ENCODE results near the gene TMEM141. TPM values are rescaled to one million over a fixed set of nuclear protein-coding genes. Genes with fewer than 3 reads are reported as not detected.
"Not testable (repeated sequence)": the region's sequence is repeated elsewhere in the genome, so short reads cannot be mapped to it uniquely, and the experiment has no call there.

The TMEM141 gene
- total and polyA plus RNA-seq, 2 of the 8 experiments (the other 6 are each of a cell fraction or from before 2014, with no cell fraction given), result 51.1 to 137 TPM

DNA sequence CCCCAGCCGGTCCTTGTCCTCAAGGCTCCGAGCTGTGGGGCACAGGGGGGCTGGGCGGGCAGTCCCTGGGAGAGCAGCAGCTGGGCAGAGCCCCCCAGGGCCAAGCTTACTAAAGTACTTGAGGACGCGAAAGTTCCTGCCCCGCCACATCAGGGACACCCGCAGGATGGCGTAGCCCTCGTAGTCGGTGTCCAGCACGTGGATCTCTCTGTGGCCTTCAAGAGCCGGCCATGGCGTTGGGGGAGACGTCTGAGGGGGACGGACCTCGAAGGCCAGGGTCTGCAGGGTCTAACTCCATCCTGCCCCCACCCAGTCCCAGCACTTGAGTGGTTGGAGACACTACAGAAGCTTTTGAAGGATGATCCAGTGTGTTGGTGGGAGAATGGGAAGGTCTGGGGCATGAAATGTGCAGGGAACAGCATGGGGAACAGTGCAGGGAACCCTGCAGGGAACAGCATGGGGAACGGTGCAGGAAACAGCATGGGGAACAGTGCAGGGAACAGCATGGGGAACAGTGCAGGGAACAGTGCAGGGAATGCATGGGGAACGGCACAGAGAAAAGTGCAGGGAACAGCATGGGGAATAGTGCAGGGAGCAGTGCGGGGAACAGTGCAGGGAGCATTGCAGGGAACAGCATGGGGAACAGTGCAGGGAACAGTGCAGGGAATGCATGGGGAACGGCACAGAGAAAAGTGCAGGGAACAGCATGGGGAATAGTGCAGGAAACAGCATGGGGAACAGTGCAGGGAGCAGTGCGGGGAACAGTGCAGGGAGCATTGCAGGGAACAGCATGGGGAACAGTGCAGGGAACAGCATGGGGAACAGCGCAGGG is 35.6 kb upstream of the TMEM141 start:
- not testable (repeated sequence) for H4K91ac ChIP-seq (replicated peaks; ENCODE audit: insufficient read length, low read length); H2BK15ac ChIP-seq (ENCODE audit: low read length); H2BK12ac ChIP-seq (ENCODE audit: low read depth, low read length); H3K79me1 ChIP-seq (ENCODE audit: low read depth, low read length); H4K20me1 ChIP-seq (replicated peaks in 1 of 2; ENCODE audit: control insufficient read depth in 1 of 2, insufficient read depth in 2 of 2, low read length in 2 of 2); H3K9ac ChIP-seq (replicated peaks in 1 of 4; ENCODE audit: extremely low read depth in 1 of 4, low read depth in 3 of 4, low read length in 3 of 4); H3K56ac ChIP-seq (replicated peaks; ENCODE audit: insufficient read length, low read depth, low read length); H3K4me1 ChIP-seq (replicated peaks in 1 of 4; ENCODE audit: control insufficient read depth in 3 of 4, insufficient read depth in 4 of 4, low read length in 3 of 4); H3K79me2 ChIP-seq (ENCODE audit: control insufficient read depth in 1 of 2, insufficient read depth in 2 of 2, low read length in 2 of 2); H3K4ac ChIP-seq (replicated peaks; ENCODE audit: insufficient read length, low read depth, low read length); H2BK120ac ChIP-seq (replicated peaks; ENCODE audit: low read depth, low read length); H3K4me2 ChIP-seq (ENCODE audit: insufficient read depth in 1 of 2, low read depth in 2 of 2, low read length in 2 of 2); H3K18ac ChIP-seq (ENCODE audit: extremely low read depth, low read length); H2BK20ac ChIP-seq (ENCODE audit: low read length); H2AK5ac ChIP-seq (ENCODE audit: low read depth, low read length); H3K23ac ChIP-seq (ENCODE audit: insufficient read length); FAIRE-seq; H3K23me2 ChIP-seq (ENCODE audit: low read depth, low read length); H3K36me3 ChIP-seq (ENCODE audit: control insufficient read depth in 2 of 4, insufficient read depth in 4 of 4, low read length in 3 of 4); H3K27me3 ChIP-seq (replicated peaks in 1 of 4; ENCODE audit: control insufficient read depth in 3 of 4, extremely low read depth in 1 of 4, insufficient read depth in 3 of 4, low read length in 3 of 4); H2BK5ac ChIP-seq (ENCODE audit: low read depth, low read length); H2AFZ ChIP-seq (ENCODE audit: low read length); H3K4me3 ChIP-seq (ENCODE audit: extremely low read depth in 1 of 4, insufficient read depth in 2 of 4, low read depth in 3 of 4, low read length in 4 of 4); H3K14ac ChIP-seq (ENCODE audit: insufficient read length); H3K27ac ChIP-seq (ENCODE audit: low read depth, low read length); H4K5ac ChIP-seq (ENCODE audit: insufficient read length, low read depth, low read length)
- CTCF ChIA-PET (ENCODE audit: partially characterized antibody), result interaction anchor here (0.8 to 1.7 kb wide), 6 partner anchors 11 to 86 kb away, joined by 3 to 8 read pairs (median 4); partner anchors contain the start of gene AJM1
- 92% methylated on average over 21 of the region's 22 CpGs; no CpG with 5 or more reads in 1 of the 2 experiments for WGBS, 2 experiments (ENCODE audit: extremely low coverage in 1 of 2, insufficient coverage in 1 of 2, insufficient read length in 1 of 2, insufficient replicate concordance in 2 of 2, low coverage in 1 of 2, low lambda C conversion rate in 2 of 2, missing lambda C conversion rate in 1 of 2)
- peak in 1 of 2 experiments; percentile 55 for DNase-seq (ENCODE audit: low read depth in 1 of 2, low spot score in 2 of 2)
- Histone ChIP-seq H4K8ac (ENCODE audit: extremely low read depth, insufficient read depth, low read length) (peak overlapping the region; percentile 51; the same call in 1 of the 2 replicates), H3K9me3 (ENCODE audit: insufficient read depth in 2 of 2, low read depth in 1 of 2, low read length in 1 of 2) (peaks cover 3 to 12% of the 10 kb centered on the region in 2 experiments; a peak in 1 of 4 replicates)
- TF ChIP-seq KDM1A (IDR thresholded peaks at IDR 0.05; ENCODE audit: borderline replicate concordance, low read length) (peak; percentile 98), HDAC2 (IDR thresholded peaks at IDR 0.05; ENCODE audit: borderline replicate concordance in 1 of 2, low read depth in 2 of 2, low read length in 2 of 2) (peak in 1 of 2 experiments; percentile 97; a peak in 2 of 4 replicates)
- POLR2A ChIA-PET (ENCODE audit: partially characterized antibody), result interaction anchor here (0.9 to 3.0 kb wide), 3 partner anchors 26 to 28 kb away, joined by 3 to 26 read pairs (median 13); no protein-coding TSS in a partner anchor

Measured in H1 (cell line).